GM12891 (cell line): ENCODE results near the gene FCRL2.

Experiments
- POLR2A ChIP-seq: IDR thresholded peaks from 2 replicates; pipeline ENCODE4 v1.6.1; 2011; ENCODE audit warnings: low read depth, low read length, control low read depth
- POLR2AphosphoS5 ChIP-seq: IDR thresholded peaks from 2 replicates; pipeline ENCODE4 v1.6.1; 2011; ENCODE audit warnings: low read depth, low read length, control low read depth
- TAF1 ChIP-seq: IDR thresholded peaks from 2 replicates; pipeline ENCODE4 v1.6.1; 2011; ENCODE audit warnings: low read depth, low read length, control low read depth

GRCh38 chr1:157784801-157785200, 7.9 kb upstream of the FCRL2 start:
- no peak for TF ChIP-seq POLR2AphosphoS5
- no peak for TF ChIP-seq POLR2A
- TF ChIP-seq TAF1, result no peak
